ENCODE results near the gene FOXE3. TPM values are rescaled to one million over a fixed set of nuclear protein-coding genes. Genes with fewer than 3 reads are reported as not detected.

FOXE3 gene
- total RNA-seq, 1 experiment from 2014 or later = 0.20 TPM

DNA sequence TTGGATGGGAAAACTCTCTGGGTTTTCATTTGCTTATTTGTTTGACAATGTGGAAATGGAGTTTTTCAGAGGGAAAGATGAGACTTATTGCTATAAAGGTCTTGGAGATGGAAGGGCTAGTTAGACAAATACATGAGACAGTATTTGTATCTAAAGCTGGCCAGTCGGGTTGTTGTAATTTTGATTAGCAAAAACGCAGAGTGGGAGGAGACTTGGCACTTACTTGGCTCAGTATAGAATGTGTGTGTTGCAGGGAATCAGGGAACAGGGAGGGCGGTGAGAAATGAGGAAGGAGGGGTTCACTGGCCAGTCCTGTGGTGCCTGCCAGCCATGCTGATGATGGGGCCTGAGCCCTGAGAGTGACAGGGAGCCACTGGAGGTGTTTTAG is 6.0 kb upstream of the FOXE3 start (continued):
- TF ChIP-seq REST (IDR thresholded peaks at IDR 0.05; ENCODE audit: low read depth) (no peak), ELF1 (IDR thresholded peaks at IDR 0.05; ENCODE audit: borderline replicate concordance, low read depth) (no peak), SP1 (IDR thresholded peaks at IDR 0.05; ENCODE audit: low read depth) (no peak), MAX (IDR thresholded peaks at IDR 0.05) (no peak), TCF7L2 (IDR thresholded peaks at IDR 0.05; ENCODE audit: borderline replicate concordance, extremely low read depth, insufficient read depth, insufficient read length) (no peak), ZNF274 (IDR thresholded peaks at IDR 0.05; ENCODE audit: low read depth, low read length) (no peak), SIN3A (IDR thresholded peaks at IDR 0.05; ENCODE audit: low read depth) (no peak)
- TF ChIP-seq, protein P1, sequence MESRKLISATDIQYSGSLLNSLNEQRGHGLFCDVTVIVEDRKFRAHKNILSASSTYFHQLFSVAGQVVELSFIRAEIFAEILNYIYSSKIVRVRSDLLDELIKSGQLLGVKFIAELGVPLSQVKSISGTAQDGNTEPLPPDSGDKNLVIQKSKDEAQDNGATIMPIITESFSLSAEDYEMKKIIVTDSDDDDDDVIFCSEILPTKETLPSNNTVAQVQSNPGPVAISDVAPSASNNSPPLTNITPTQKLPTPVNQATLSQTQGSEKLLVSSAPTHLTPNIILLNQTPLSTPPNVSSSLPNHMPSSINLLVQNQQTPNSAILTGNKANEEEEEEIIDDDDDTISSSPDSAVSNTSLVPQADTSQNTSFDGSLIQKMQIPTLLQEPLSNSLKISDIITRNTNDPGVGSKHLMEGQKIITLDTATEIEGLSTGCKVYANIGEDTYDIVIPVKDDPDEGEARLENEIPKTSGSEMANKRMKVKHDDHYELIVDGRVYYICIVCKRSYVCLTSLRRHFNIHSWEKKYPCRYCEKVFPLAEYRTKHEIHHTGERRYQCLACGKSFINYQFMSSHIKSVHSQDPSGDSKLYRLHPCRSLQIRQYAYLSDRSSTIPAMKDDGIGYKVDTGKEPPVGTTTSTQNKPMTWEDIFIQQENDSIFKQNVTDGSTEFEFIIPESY (IDR thresholded peaks at IDR 0.05; ENCODE audit: extremely low read depth, insufficient replicate concordance, low read length) = no peak

GRCh38 chr1:47411436-47411835 is 4.6 kb upstream of the FOXE3 start:
- ATAC-seq (no peak), DNase-seq (ENCODE audit: low read depth, low spot score) (no peak)
- ChIA-PET CTCF (interaction anchor here (1.2 kb wide), 1 partner anchor 26 kb away, joined by 5 read pairs; the partner anchor contains the start of gene FOXD2), RAD21 (ENCODE audit: low non-redundant PET in 1 of 2, low total read pairs in 2 of 2, uncharacterized antibody in 2 of 2, unreplicated experiment in 2 of 2) (no interaction called here), POLR2A (no interaction called here)
- Histone ChIP-seq H3K9me3 (ENCODE audit: control insufficient read depth in 1 of 2, insufficient read depth in 1 of 2, low read depth in 1 of 2, low read length in 2 of 2) (no peaks in the 10 kb centered on the region), H3K9ac (ENCODE audit: low read length) (no peak overlapping the region), H3K4me1 (ENCODE audit: control insufficient read depth in 1 of 2, insufficient read depth in 2 of 2, low read length in 2 of 2) (no peaks in the 10 kb centered on the region), H2AFZ (ENCODE audit: low read depth, low read length, poor library complexity, severe bottlenecking) (no peak overlapping the region), H3K79me2 (ENCODE audit: insufficient read depth, low read length) (no peaks in the 10 kb centered on the region), H3K4me2 (ENCODE audit: low read length) (no peak overlapping the region), H3K9me2 (ENCODE audit: insufficient read depth) (no peaks in the 10 kb centered on the region), H3K36me3 (ENCODE audit: control insufficient read depth in 1 of 2, insufficient read depth in 2 of 2, low read length in 2 of 2) (no peaks in the 10 kb centered on the region), H3K4me3 (replicated peaks in 1 of 2; ENCODE audit: low read depth in 1 of 2, low read length in 2 of 2) (no peak overlapping the region), H3K27ac (ENCODE audit: low read depth, low read length) (no peak overlapping the region), H4K20me1 (ENCODE audit: insufficient read depth) (no peaks in the 10 kb centered on the region), H3K27me3 (ENCODE audit: insufficient read depth, low read length) (no peaks in the 10 kb centered on the region)
- BruUV-seq (replicated peaks) = no TSS peak
- TF ChIP-seq, protein P2, sequence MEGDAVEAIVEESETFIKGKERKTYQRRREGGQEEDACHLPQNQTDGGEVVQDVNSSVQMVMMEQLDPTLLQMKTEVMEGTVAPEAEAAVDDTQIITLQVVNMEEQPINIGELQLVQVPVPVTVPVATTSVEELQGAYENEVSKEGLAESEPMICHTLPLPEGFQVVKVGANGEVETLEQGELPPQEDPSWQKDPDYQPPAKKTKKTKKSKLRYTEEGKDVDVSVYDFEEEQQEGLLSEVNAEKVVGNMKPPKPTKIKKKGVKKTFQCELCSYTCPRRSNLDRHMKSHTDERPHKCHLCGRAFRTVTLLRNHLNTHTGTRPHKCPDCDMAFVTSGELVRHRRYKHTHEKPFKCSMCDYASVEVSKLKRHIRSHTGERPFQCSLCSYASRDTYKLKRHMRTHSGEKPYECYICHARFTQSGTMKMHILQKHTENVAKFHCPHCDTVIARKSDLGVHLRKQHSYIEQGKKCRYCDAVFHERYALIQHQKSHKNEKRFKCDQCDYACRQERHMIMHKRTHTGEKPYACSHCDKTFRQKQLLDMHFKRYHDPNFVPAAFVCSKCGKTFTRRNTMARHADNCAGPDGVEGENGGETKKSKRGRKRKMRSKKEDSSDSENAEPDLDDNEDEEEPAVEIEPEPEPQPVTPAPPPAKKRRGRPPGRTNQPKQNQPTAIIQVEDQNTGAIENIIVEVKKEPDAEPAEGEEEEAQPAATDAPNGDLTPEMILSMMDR (IDR thresholded peaks at IDR 0.05 in 2 of 3, conservative IDR thresholded peaks at IDR 0.05 in 1 of 3; ENCODE audit: borderline replicate concordance in 1 of 3, insufficient read depth in 1 of 3, low read depth in 2 of 3, low read length in 2 of 3) = no peak
- no peak for TF ChIP-seq ZNF274 (IDR thresholded peaks at IDR 0.05; ENCODE audit: low read depth, low read length)
- TF ChIP-seq SRF (IDR thresholded peaks at IDR 0.05; ENCODE audit: low read depth) = no peak
- TF ChIP-seq ZFX (IDR thresholded peaks at IDR 0.05) = no peak
- TF ChIP-seq REST (IDR thresholded peaks at IDR 0.05; ENCODE audit: low read depth) = no peak
- no peak for TF ChIP-seq JUND (IDR thresholded peaks at IDR 0.05)
- intact Hi-C loops (cut with micrococcal nuclease) = no loop called here

All from HCT116 (cell line).